NOMO-1 treated with dmso at 0.1 percent for 144 hours (cell line): Measurements from ENCODE around the gene SHB.

Experiments used
- DNase-seq: peaks from one replicate; lab custom pipeline; 2025; ENCODE audit not compliant: unreplicated experiment; lab: John Stamatoyannopoulos, UW

SHB gene

GRCh38 chr9:38009990-38010389 lies 59.0 kb downstream of the SHB start:
- no peak for DNase-seq

- DNase-seq, result no peak
Observed at GRCh38 chr9:38009035-38009501, 60.0 kb downstream of the SHB start.

- peak; percentile 26 for DNase-seq
Observed at GRCh38 chr9:38008168-38009034, 60.6 kb downstream of the SHB start.

- DNase-seq, result no peak
Observed at GRCh38 chr9:38007016-38007415, 62.0 kb downstream of the SHB start.

GRCh38 chr9:38006163-38006562 lies 62.9 kb downstream of the SHB start:
- DNase-seq, result no peak

- no peak for DNase-seq
Observed at GRCh38 chr9:38004809-38005560, 64.0 kb downstream of the SHB start.

- DNase-seq, result no peak
Observed at GRCh38 chr9:38003946-38004808, 64.8 kb downstream of the SHB start.

GRCh38 chr9:38003230-38003629 lies 65.8 kb downstream of the SHB start:
- no peak for DNase-seq

GRCh38 chr9:38001430-38001829 lies 67.6 kb downstream of the SHB start:
- DNase-seq, result no peak

- no peak for DNase-seq
Observed at GRCh38 chr9:38000735-38001134, 68.3 kb downstream of the SHB start.

- no peak for DNase-seq
Observed at GRCh38 chr9:38000332-38000731, 68.7 kb downstream of the SHB start.

GRCh38 chr9:37999588-38000189 lies 69.3 kb downstream of the SHB start:
- DNase-seq, result no peak

GRCh38 chr9:37998881-37999587 lies 70.0 kb downstream of the SHB start:
- no peak for DNase-seq

GRCh38 chr9:37997636-37998374 lies 71.2 kb downstream of the SHB start:
- DNase-seq, result no peak

- no peak for DNase-seq
Observed at GRCh38 chr9:37996819-37997217, 72.2 kb downstream of the SHB start.

GRCh38 chr9:37995961-37996818 lies 72.8 kb downstream of the SHB start:
- DNase-seq, result no peak

- DNase-seq, result no peak
Observed at GRCh38 chr9:37995348-37995737, 73.7 kb downstream of the SHB start.

GRCh38 chr9:37994639-37995347 lies 74.2 kb downstream of the SHB start:
- peak; percentile 38 for DNase-seq
